CD8-positive, alpha-beta memory T cell (primary cell): ENCODE measurements around the gene CFI. TPM values are rescaled to one million over a fixed set of nuclear protein-coding genes. Genes with fewer than 3 reads are reported as not detected.

ENCODE experiments used
- CTCF ChIA-PET: fragments of 350-600 bp; sonication (Branson Sonifier 250); formaldehyde crosslinking; loops from one replicate; lab custom pipeline; 2021; ENCODE audit warnings: antibody characterized with exemption; lab: Charles Lee
- POLR2A ChIA-PET: fragments of 350-600 bp; sonication (Branson Sonifier 250); formaldehyde crosslinking; loops from one replicate; lab custom pipeline; 2021; ENCODE audit warnings: antibody characterized with exemption; lab: Charles Lee
- DNase-seq, 5 donors: peaks; one replicate each; pipeline versions ENCODE4 v3.0.0 to v3.0.0-alpha.2; 2020 to 2022; ENCODE audit warnings: mixed read lengths in 1 of 5
- H3K27ac ChIP-seq: one replicate; pipeline ENCODE4 v1.7.0; 2013; ENCODE audit warnings: low read depth, mild to moderate bottlenecking, low read length, moderate library complexity
- H3K27me3 ChIP-seq: 2 replicates; pipeline ENCODE4 v1.7.0; 2013; ENCODE audit warnings: low read length, mild to moderate bottlenecking; ENCODE audit not compliant: insufficient read depth, poor library complexity, severe bottlenecking
- H3K36me3 ChIP-seq: 2 replicates; pipeline ENCODE4 v1.7.0; 2013; ENCODE audit warnings: mild to moderate bottlenecking, low read length, moderate library complexity; ENCODE audit not compliant: insufficient read depth
- H3K4me1 ChIP-seq: 2 replicates; pipeline ENCODE4 v1.7.0; 2013; ENCODE audit warnings: mild to moderate bottlenecking, low read length, moderate library complexity; ENCODE audit not compliant: insufficient read depth
- H3K4me3 ChIP-seq: 2 replicates; pipeline ENCODE4 v1.7.0; 2013; ENCODE audit warnings: mild to moderate bottlenecking, low read length
- H3K9me3 ChIP-seq: 2 replicates; pipeline ENCODE4 v1.7.0; 2013; ENCODE audit warnings: mild to moderate bottlenecking, low read length
- H3K27ac Mint-ChIP-seq, 8 donors: one replicate each; pipeline ENCODE4 v1.8.0; 2020 to 2021; ENCODE audit warnings: mixed read lengths in 8 of 8, mild to moderate bottlenecking in 6 of 8, inconsistent platforms in 3 of 8, moderate library complexity in 3 of 8
- H3K27me3 Mint-ChIP-seq, 2 donors: one replicate each; pipeline ENCODE4 v1.8.0; 2020 to 2021; ENCODE audit warnings: mixed read lengths in 2 of 2, mild to moderate bottlenecking in 1 of 2, moderate library complexity in 1 of 2
- H3K36me3 Mint-ChIP-seq, 3 donors: one replicate each; pipeline ENCODE4 v1.8.0; 2020 to 2021; ENCODE audit warnings: mixed read lengths in 3 of 3, inconsistent platforms in 1 of 3, mild to moderate bottlenecking in 1 of 3
- H3K4me1 Mint-ChIP-seq, 3 donors: one replicate each; pipeline ENCODE4 v1.8.0; 2020 to 2021; ENCODE audit warnings: mixed read lengths in 3 of 3, inconsistent platforms in 1 of 3, mild to moderate bottlenecking in 1 of 3
- H3K4me3 Mint-ChIP-seq, 7 donors: one replicate each; pipeline ENCODE4 v1.8.0; 2020 to 2021; ENCODE audit warnings: mixed read lengths in 7 of 7, mild to moderate bottlenecking in 6 of 7, moderate library complexity in 4 of 7, inconsistent platforms in 2 of 7
- H3K9me3 Mint-ChIP-seq, 5 donors: one replicate each; pipeline ENCODE4 v1.8.0; 2020 to 2022; ENCODE audit warnings: mixed read lengths in 5 of 5, mild to moderate bottlenecking in 3 of 5, moderate library complexity in 2 of 5, inconsistent platforms in 1 of 5
- polyA plus RNA-seq: library from polyadenylated mRNA; unstranded; fragments of 300-500 nt; fragmentation: Illumina TruSeq; gene quantifications from one replicate; pipeline ENCODE4 v1.2.3, GENCODE V29; 2021
- total RNA-seq, 2 experiments: library from RNA; stranded (reverse); gene quantifications; one replicate each; pipeline ENCODE4 v1.2.3, GENCODE V29; 2021

CFI gene
- total and polyA plus RNA-seq, 3 experiments from 2014 or later: 0.13 TPM; not detected in 2

DNA sequence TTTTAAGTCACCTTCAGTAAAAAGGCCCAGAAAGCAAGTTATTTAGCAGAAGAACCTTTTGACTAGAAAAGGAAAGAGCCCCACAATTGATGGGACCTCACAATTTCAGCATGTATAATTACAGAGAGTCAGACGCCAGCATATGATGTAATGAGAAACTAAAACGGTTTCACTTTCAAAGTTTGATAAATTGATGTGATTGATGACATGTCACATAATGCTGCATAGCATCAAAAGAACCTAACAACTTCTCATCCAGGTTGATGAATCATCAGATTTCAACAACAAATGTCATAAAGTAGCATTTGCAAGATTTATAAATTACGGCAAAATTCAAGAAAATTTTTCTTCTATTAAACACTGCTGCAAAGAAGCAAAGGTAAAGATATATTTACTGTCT is 9.9 kb upstream of the CFI start:
- Mint-ChIP-seq H3K36me3 (peaks cover 0 to 12% (median 5%) of the 10 kb centered on the region in 3 donors), H3K9me3 (no peaks in the 10 kb centered on the region), H3K4me3 (peak overlapping the region in 1 of 7 donors; percentile 41), H3K27ac (no peak overlapping the region), H3K4me1 (peaks cover 17 to 22% (median 18%) of the 10 kb centered on the region in 3 donors), H3K27me3 (peaks cover 4 to 5% of the 10 kb centered on the region in 2 donors)
- no peak for DNase-seq
- Histone ChIP-seq H3K9me3 (no peaks in the 10 kb centered on the region), H3K4me3 (no peak overlapping the region), H3K27ac (no peak overlapping the region), H3K36me3 (no peaks in the 10 kb centered on the region), H3K27me3 (no peaks in the 10 kb centered on the region), H3K4me1 (peaks cover 10% of the 10 kb centered on the region)
- ChIA-PET POLR2A (no interaction called here), CTCF (no interaction called here)

GRCh38 chr4:109810552-109811387 is 9.0 kb upstream of the CFI start:
- H3K4me3 Mint-ChIP-seq: no peak overlapping the region

DNA sequence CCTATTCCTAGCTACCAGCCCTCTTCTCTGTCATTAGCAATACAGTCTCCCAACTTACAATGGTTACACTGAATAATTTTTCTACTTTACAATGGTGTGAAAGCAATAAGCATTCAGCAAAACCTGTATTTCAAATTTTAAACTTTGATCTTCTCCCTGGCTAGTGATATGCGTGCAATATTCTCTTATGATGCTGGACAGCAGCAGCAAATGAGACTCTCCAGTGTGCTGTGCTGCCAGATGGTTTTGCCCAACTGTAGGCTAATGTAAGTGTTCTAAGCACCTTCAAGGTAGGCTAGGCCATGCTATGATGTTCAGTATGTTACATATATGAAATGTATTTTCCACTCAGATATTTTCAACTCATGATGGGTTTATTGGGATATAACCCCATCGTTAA is 7.9 kb upstream of the CFI start:
- Mint-ChIP-seq H3K36me3 (peaks cover 0 to 5% (median 0%) of the 10 kb centered on the region in 3 donors), H3K27me3 (peaks cover 4 to 14% of the 10 kb centered on the region in 2 donors), H3K27ac (no peak overlapping the region), H3K4me3 (no peak overlapping the region), H3K4me1 (peaks cover 2 to 3% (median 2%) of the 10 kb centered on the region in 3 donors), H3K9me3 (no peaks in the 10 kb centered on the region)
- Histone ChIP-seq H3K4me3 (no peak overlapping the region), H3K27ac (no peak overlapping the region), H3K9me3 (no peaks in the 10 kb centered on the region), H3K4me1 (peaks cover 2% of the 10 kb centered on the region), H3K27me3 (no peaks in the 10 kb centered on the region), H3K36me3 (no peaks in the 10 kb centered on the region)
- DNase-seq: no peak
- ChIA-PET CTCF (interaction anchor here (1.4 kb wide), 1 partner anchor 377 kb away, joined by 3 read pairs; no protein-coding TSS in a partner anchor), POLR2A (no interaction called here)

More at GRCh38 chr4:109810552-109811387, 9.0 kb upstream of the CFI start:
- Histone ChIP-seq H3K4me3 (no peak overlapping the region), H3K36me3 (no peaks in the 10 kb centered on the region), H3K9me3 (no peaks in the 10 kb centered on the region), H3K27me3 (no peaks in the 10 kb centered on the region), H3K27ac (no peak overlapping the region), H3K4me1 (peaks cover 3% of the 10 kb centered on the region)
- CTCF ChIA-PET: interaction anchor here (1.4 kb wide), 1 partner anchor 378 kb away, joined by 3 read pairs; no protein-coding TSS in a partner anchor
- Mint-ChIP-seq H3K27me3 (peaks cover 4 to 10% of the 10 kb centered on the region in 2 donors), H3K4me1 (peaks cover 8 to 13% (median 9%) of the 10 kb centered on the region in 3 donors), H3K36me3 (peaks cover 0 to 11% (median 5%) of the 10 kb centered on the region in 3 donors), H3K27ac (no peak overlapping the region), H3K9me3 (no peaks in the 10 kb centered on the region)
- POLR2A ChIA-PET: no interaction called here
- DNase-seq: no peak

GRCh38 chr4:109803924-109804571 is 2.2 kb upstream of the CFI start:
- CTCF ChIA-PET: interaction anchor here (1.0 to 1.5 kb wide), 8 partner anchors 11 to 384 kb away, joined by 3 to 6 read pairs (median 4); partner anchors contain the start of gene SEC24B
- Mint-ChIP-seq H3K9me3 (no peaks in the 10 kb centered on the region), H3K27me3 (peaks cover 4 to 14% of the 10 kb centered on the region in 2 donors), H3K4me1 (no peaks in the 10 kb centered on the region), H3K36me3 (peaks cover 0 to 5% (median 0%) of the 10 kb centered on the region in 3 donors), H3K27ac (no peak overlapping the region), H3K4me3 (no peak overlapping the region)
- Histone ChIP-seq H3K36me3 (no peaks in the 10 kb centered on the region), H3K4me3 (no peak overlapping the region), H3K27ac (no peak overlapping the region), H3K9me3 (no peaks in the 10 kb centered on the region), H3K27me3 (no peaks in the 10 kb centered on the region), H3K4me1 (no peaks in the 10 kb centered on the region)
- POLR2A ChIA-PET: interaction anchor here (0.6 kb wide), 1 partner anchor 1767 kb away, joined by 6 read pairs; no protein-coding TSS in a partner anchor
- DNase-seq: peak in 1 of 5 donors; percentile 15

DNA sequence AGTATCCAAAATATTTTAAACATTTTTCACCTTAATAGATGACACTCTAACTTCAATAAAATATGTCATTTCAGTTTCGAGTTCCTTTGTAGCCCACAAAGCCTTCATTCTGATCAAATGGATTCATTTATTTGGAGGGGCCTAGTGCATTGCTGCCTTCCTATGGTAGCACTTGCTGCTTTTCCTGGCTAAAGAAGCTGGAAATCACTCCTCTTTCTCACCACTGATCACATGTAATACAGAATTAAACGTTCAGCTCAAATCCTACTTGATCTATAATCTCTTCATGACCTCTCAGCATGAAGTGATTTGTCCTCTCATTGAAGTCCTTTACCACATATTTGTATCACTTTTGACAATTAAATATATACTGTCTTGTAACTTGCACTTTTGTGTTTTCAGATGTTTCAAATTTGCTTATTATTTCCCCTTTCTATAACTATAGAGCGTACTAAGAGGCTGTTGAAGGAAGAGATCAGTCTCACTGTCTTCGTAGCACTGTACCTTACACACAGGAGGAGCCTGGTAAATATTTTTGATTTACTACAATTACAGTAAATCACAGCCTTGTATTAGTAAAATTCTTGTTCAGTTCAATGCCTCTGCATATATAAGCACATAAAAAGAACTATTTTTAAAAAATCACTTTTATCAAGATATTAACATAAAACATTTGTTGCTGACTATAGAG is 555 bp downstream of the CFI start:
- Histone ChIP-seq H3K27me3 (no peaks in the 10 kb centered on the region), H3K4me1 (no peaks in the 10 kb centered on the region), H3K4me3 (no peak overlapping the region), H3K9me3 (no peaks in the 10 kb centered on the region), H3K36me3 (no peaks in the 10 kb centered on the region), H3K27ac (no peak overlapping the region)
- Mint-ChIP-seq H3K27me3 (peaks cover 7 to 12% of the 10 kb centered on the region in 2 donors), H3K9me3 (peaks cover under 1 to 5% (median 5%) of the 10 kb centered on the region in 5 donors), H3K27ac (no peak overlapping the region), H3K36me3 (peaks cover 0 to 3% (median 0%) of the 10 kb centered on the region in 3 donors), H3K4me3 (no peak overlapping the region), H3K4me1 (no peaks in the 10 kb centered on the region)
- DNase-seq: no peak
- POLR2A ChIA-PET: no interaction called here
- CTCF ChIA-PET: no interaction called here

DNA sequence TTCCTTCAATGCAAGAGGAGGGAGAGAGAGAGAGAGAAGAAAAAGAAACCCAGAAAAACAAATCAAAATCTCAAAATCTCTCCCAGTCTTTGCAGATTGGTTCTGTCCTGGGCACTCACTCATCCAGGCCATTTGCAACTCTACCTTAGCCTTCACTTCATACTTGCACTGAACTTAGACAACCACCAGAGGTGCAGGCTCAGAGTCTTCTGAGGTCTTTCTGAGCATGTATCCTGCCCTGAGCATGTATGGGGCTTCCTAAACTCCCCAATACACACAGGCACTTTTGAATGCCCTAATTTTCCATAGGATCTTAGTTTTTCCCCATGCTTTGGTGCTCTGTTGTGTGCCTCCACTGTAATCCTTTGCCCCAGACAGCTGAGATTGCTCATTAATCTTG is 2.9 kb downstream of the CFI start:
- Histone ChIP-seq H3K4me1 (no peaks in the 10 kb centered on the region), H3K36me3 (no peaks in the 10 kb centered on the region), H3K4me3 (no peak overlapping the region), H3K27ac (no peak overlapping the region), H3K9me3 (peaks cover 8% of the 10 kb centered on the region), H3K27me3 (no peaks in the 10 kb centered on the region)
- Mint-ChIP-seq H3K27ac (no peak overlapping the region), H3K4me3 (no peak overlapping the region), H3K27me3 (peaks cover 10 to 13% of the 10 kb centered on the region in 2 donors), H3K36me3 (peaks cover 0 to 19% (median 2%) of the 10 kb centered on the region in 3 donors), H3K4me1 (no peaks in the 10 kb centered on the region), H3K9me3 (peaks cover 14 to 21% (median 20%) of the 10 kb centered on the region in 5 donors)
- no peak for DNase-seq
- POLR2A ChIA-PET: no interaction called here
- CTCF ChIA-PET: no interaction called here

DNA sequence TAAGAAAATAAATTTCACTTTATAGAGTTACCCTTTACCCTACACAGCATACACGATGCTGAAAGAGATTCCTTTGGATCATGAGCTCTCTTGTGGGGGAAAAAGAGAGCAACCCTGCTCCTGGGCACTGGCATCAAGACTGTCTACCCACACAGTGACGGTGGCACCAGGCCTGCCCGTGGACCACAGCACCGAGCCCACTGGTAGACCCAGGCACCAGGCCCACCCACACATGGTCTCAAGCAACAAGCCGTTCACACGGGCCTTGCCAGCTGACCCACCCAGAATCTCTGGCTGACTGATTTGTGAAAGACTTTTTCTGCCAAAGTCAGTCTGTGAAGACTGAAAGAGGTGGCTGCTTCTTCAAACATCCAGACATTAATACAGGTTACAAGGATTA is 6.7 kb downstream of the CFI start:
- no peak overlapping the region for H3K4me3 ChIP-seq
- CTCF ChIA-PET: no interaction called here
- Mint-ChIP-seq H3K4me3 (no peak overlapping the region), H3K27ac (no peak overlapping the region), H3K27me3 (peaks cover 13 to 19% of the 10 kb centered on the region in 2 donors), H3K4me1 (no peaks in the 10 kb centered on the region), H3K36me3 (peaks cover 0 to 23% (median 2%) of the 10 kb centered on the region in 3 donors), H3K9me3 (peaks cover 15 to 23% (median 21%) of the 10 kb centered on the region in 5 donors)
- H3K27ac ChIP-seq: no peak overlapping the region
- H3K36me3 ChIP-seq: no peaks in the 10 kb centered on the region
- no peak for DNase-seq
- H3K4me1 ChIP-seq: no peaks in the 10 kb centered on the region
- POLR2A ChIA-PET: no interaction called here
- H3K9me3 ChIP-seq: peaks cover 8% of the 10 kb centered on the region
- H3K27me3 ChIP-seq: no peaks in the 10 kb centered on the region
